ENCODE data around the gene LARGE1. TPM values are rescaled to one million over a fixed set of nuclear protein-coding genes. Genes with fewer than 3 reads are reported as not detected.

The LARGE1 gene
- total RNA-seq, 1 experiment from 2014 or later, result 2.5 TPM

DNA sequence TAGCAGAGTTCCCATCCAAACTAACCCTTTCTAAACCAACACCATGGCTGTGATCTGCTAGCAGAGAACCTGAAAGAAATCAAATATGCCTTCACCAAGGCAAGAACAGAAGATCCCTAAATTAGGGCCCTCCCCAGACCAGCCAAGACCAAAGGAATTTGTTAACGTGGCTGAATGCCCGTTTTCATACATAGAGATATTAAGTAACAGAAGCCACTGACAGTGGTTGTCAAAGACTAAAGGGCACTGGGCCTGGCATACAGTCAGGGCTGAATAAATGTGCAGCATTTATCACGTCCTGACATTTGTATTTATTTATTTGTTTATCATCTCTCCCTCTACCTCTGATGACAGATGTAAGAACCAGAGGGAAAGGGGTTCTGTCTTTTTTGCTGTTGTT, 271.8 kb downstream of the LARGE1 start:
- Histone ChIP-seq H3K36me3 (ENCODE audit: control insufficient read depth, insufficient read depth, low read length) (no peaks in the 10 kb centered on the region), H3K4me1 (ENCODE audit: control insufficient read depth, insufficient read depth, low read length) (no peaks in the 10 kb centered on the region), H3K9me3 (ENCODE audit: control insufficient read depth, insufficient read depth, low read depth, low read length) (no peaks in the 10 kb centered on the region), H3K27me3 (ENCODE audit: control insufficient read depth, insufficient read depth, low read length) (no peaks in the 10 kb centered on the region), H3K4me3 (ENCODE audit: low read depth in 2 of 2, low read length in 2 of 2) (no peak overlapping the region), H3K27ac (ENCODE audit: low read length) (no peak overlapping the region)
- no peak for ATAC-seq
- DNase-seq (ENCODE audit: low read depth, low spot score), result no peak
- ChIA-PET POLR2A (no interaction called here), CTCF (no interaction called here)
- no peak for TF ChIP-seq REST (IDR thresholded peaks at IDR 0.05; ENCODE audit: insufficient read depth in 1 of 2, low read depth in 2 of 2, low read length in 1 of 2)
- no peak for TF ChIP-seq TCF7L2 (IDR thresholded peaks at IDR 0.05; ENCODE audit: low read depth, low read length)
- no peak for TF ChIP-seq POLR2AphosphoS5 (IDR thresholded peaks at IDR 0.05; ENCODE audit: low read depth, low read length)
- no peak for TF ChIP-seq SIN3A (IDR thresholded peaks at IDR 0.05; ENCODE audit: borderline replicate concordance, insufficient read depth, low read depth, low read length)
- TF ChIP-seq CTCF (IDR thresholded peaks at IDR 0.05), result no peak
- in situ Hi-C loops (cut with HindIII; ENCODE audit: low pct_unique_long_range_greater_than_20kb, low sequenced_read_pairs) (no loop called here), intact Hi-C loops (cut with micrococcal nuclease; ENCODE audit: unreplicated experiment) (no loop called here)
- no TSS peak for BruUV-seq (replicated peaks)

GRCh38 chr22:33640900-33641299, 279.4 kb downstream of the LARGE1 start:
- Histone ChIP-seq H3K9me3 (ENCODE audit: control insufficient read depth, insufficient read depth, low read depth, low read length) (no peaks in the 10 kb centered on the region), H3K27me3 (ENCODE audit: control insufficient read depth, insufficient read depth, low read length) (no peaks in the 10 kb centered on the region), H3K4me3 (ENCODE audit: low read depth in 2 of 2, low read length in 2 of 2) (no peak overlapping the region), H3K36me3 (ENCODE audit: control insufficient read depth, insufficient read depth, low read length) (no peaks in the 10 kb centered on the region), H3K27ac (ENCODE audit: low read length) (no peak overlapping the region), H3K4me1 (ENCODE audit: control insufficient read depth, insufficient read depth, low read length) (no peaks in the 10 kb centered on the region)
- intact Hi-C loops (cut with micrococcal nuclease; ENCODE audit: unreplicated experiment), result no loop called here
- in situ Hi-C loops (cut with HindIII; ENCODE audit: low pct_unique_long_range_greater_than_20kb, low sequenced_read_pairs), result no loop called here
- TF ChIP-seq TCF7L2 (IDR thresholded peaks at IDR 0.05; ENCODE audit: low read depth, low read length), result no peak
- DNase-seq (ENCODE audit: low read depth, low spot score) (no peak), ATAC-seq (no peak)
- ChIA-PET POLR2A (no interaction called here), CTCF (no interaction called here)
- no TSS peak for BruUV-seq (replicated peaks)

DNA sequence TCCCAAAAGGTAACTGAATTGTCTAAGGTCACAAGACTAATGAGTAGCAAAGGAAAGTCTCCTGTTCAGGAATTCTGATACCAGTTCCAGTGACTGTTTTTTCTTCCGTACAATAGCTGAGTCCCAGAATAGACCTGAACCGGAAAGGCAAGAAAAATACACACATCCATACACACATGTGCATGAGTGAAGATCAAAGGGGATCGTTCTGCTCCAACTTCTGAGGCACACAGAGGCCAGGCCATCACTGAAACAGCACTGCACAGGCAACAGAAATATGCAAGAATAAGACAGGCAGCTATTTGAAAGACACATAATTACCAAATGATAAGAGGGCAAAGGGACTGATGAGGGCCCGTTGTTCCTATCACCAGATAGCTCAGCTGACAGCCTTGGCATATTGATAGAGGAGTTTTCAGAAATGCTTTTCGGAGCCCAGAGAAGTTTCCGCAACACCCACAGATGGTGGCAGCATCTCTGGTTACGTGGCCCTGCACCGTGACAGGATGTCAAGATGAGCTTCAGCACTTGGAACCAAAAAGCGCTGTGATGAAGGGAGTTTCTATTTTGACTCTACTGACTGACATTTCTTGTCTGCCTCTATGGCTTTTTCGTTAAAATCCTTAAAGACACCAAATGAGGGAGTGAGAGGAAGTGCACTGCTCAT, 280.6 kb downstream of the LARGE1 start:
- TF ChIP-seq SIN3A (IDR thresholded peaks at IDR 0.05; ENCODE audit: borderline replicate concordance, insufficient read depth, low read depth, low read length) (no peak), TCF7L2 (IDR thresholded peaks at IDR 0.05; ENCODE audit: low read depth, low read length) (no peak), REST (IDR thresholded peaks at IDR 0.05; ENCODE audit: insufficient read depth in 1 of 2, low read depth in 2 of 2, low read length in 1 of 2) (no peak), POLR2AphosphoS5 (IDR thresholded peaks at IDR 0.05; ENCODE audit: low read depth, low read length) (no peak), CTCF (IDR thresholded peaks at IDR 0.05) (no peak)
- DNase-seq (ENCODE audit: low read depth, low spot score) (no peak), ATAC-seq (no peak)
- H3K27ac ChIP-seq (ENCODE audit: low read length), result no peak overlapping the region
- no peaks in the 10 kb centered on the region for H3K27me3 ChIP-seq (ENCODE audit: control insufficient read depth, insufficient read depth, low read length)
- intact Hi-C loops (cut with micrococcal nuclease; ENCODE audit: unreplicated experiment) (no loop called here), in situ Hi-C loops (cut with HindIII; ENCODE audit: low pct_unique_long_range_greater_than_20kb, low sequenced_read_pairs) (no loop called here)
- H3K9me3 ChIP-seq (ENCODE audit: control insufficient read depth, insufficient read depth, low read depth, low read length), result no peaks in the 10 kb centered on the region
- POLR2A ChIA-PET, result no interaction called here
- CTCF ChIA-PET, result no interaction called here
- no peaks in the 10 kb centered on the region for H3K36me3 ChIP-seq (ENCODE audit: control insufficient read depth, insufficient read depth, low read length)
- no TSS peak for BruUV-seq (replicated peaks)
- H3K4me3 ChIP-seq (ENCODE audit: low read depth in 2 of 2, low read length in 2 of 2), result no peak overlapping the region
- H3K4me1 ChIP-seq (ENCODE audit: control insufficient read depth, insufficient read depth, low read length), result no peaks in the 10 kb centered on the region

Data from Panc1 (cell line).